ENCODE measurements around the gene PLAGL2.

GRCh38 chr20:32251470-32251869, 43.9 kb upstream of the PLAGL2 start:
- TF ChIP-seq POLR2A (IDR thresholded peaks at IDR 0.05; ENCODE audit: low read depth, low read length) = no peak
- TF ChIP-seq, protein P1, sequence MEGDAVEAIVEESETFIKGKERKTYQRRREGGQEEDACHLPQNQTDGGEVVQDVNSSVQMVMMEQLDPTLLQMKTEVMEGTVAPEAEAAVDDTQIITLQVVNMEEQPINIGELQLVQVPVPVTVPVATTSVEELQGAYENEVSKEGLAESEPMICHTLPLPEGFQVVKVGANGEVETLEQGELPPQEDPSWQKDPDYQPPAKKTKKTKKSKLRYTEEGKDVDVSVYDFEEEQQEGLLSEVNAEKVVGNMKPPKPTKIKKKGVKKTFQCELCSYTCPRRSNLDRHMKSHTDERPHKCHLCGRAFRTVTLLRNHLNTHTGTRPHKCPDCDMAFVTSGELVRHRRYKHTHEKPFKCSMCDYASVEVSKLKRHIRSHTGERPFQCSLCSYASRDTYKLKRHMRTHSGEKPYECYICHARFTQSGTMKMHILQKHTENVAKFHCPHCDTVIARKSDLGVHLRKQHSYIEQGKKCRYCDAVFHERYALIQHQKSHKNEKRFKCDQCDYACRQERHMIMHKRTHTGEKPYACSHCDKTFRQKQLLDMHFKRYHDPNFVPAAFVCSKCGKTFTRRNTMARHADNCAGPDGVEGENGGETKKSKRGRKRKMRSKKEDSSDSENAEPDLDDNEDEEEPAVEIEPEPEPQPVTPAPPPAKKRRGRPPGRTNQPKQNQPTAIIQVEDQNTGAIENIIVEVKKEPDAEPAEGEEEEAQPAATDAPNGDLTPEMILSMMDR (conservative IDR thresholded peaks at IDR 0.05; ENCODE audit: low read depth, low read length) = no peak
- no peak for TF ChIP-seq SMC3 (IDR thresholded peaks at IDR 0.05; ENCODE audit: low read depth, low read length)
- no peak for TF ChIP-seq CHD1 (IDR thresholded peaks at IDR 0.05; ENCODE audit: low read depth, low read length)
- no peak for TF ChIP-seq MAZ (IDR thresholded peaks at IDR 0.05; ENCODE audit: borderline replicate concordance, low read depth, low read length)
- no peak for TF ChIP-seq RAD21 (IDR thresholded peaks at IDR 0.05; ENCODE audit: low read length)
- TF ChIP-seq MAFK (IDR thresholded peaks at IDR 0.05; ENCODE audit: low read depth, low read length) = no peak
- TF ChIP-seq USF2 (IDR thresholded peaks at IDR 0.05; ENCODE audit: low read depth, low read length) = no peak
- no peak for TF ChIP-seq RFX5 (IDR thresholded peaks at IDR 0.05; ENCODE audit: low read depth, low read length)
- TF ChIP-seq MXI1 (IDR thresholded peaks at IDR 0.05; ENCODE audit: borderline replicate concordance, low read depth, low read length) = no peak
- no peak for TF ChIP-seq BHLHE40 (IDR thresholded peaks at IDR 0.05; ENCODE audit: low read depth, low read length)
- no peak for TF ChIP-seq CEBPB (IDR thresholded peaks at IDR 0.05; ENCODE audit: low read depth, low read length)

All from IMR-90 (cell line).